CD4-positive, alpha-beta memory T cell (primary cell): ENCODE measurements around the gene ENOSF1. TPM values are rescaled to one million over a fixed set of nuclear protein-coding genes. Genes with fewer than 3 reads are reported as not detected.

Source experiments
- CTCF ChIA-PET: fragments of 350-600 bp; sonication (Branson Sonifier 250); formaldehyde crosslinking; loops from one replicate; lab custom pipeline; 2021; ENCODE audit warnings: inconsistent platforms; ENCODE audit not compliant: partially characterized antibody; lab: Charles Lee
- POLR2A ChIA-PET: fragments of 350-600 bp; sonication (Branson Sonifier 250); formaldehyde crosslinking; loops from one replicate; lab custom pipeline; 2021; ENCODE audit not compliant: partially characterized antibody; lab: Charles Lee
- DNase-seq, 5 donors: peaks; one replicate each; pipeline versions ENCODE4 v3.0.0 to v3.0.0-alpha.2; 2020 to 2022; ENCODE audit warnings: mixed read lengths in 1 of 5
- H3K27ac ChIP-seq: one replicate; pipeline ENCODE4 v1.7.0; 2013; ENCODE audit warnings: low read depth, low read length
- H3K27me3 ChIP-seq: 2 replicates; pipeline ENCODE4 v1.7.0; 2013; ENCODE audit warnings: mild to moderate bottlenecking, low read length, moderate library complexity; ENCODE audit not compliant: insufficient read depth
- H3K36me3 ChIP-seq: 2 replicates; pipeline ENCODE4 v1.7.0; 2013; ENCODE audit warnings: mild to moderate bottlenecking, low read length, moderate library complexity; ENCODE audit not compliant: insufficient read depth
- H3K4me1 ChIP-seq: 2 replicates; pipeline ENCODE4 v1.7.0; 2013; ENCODE audit warnings: mild to moderate bottlenecking, low read length, moderate library complexity; ENCODE audit not compliant: insufficient read depth
- H3K4me3 ChIP-seq, 2 donors: one replicate each; pipeline ENCODE4 v1.7.0; 2013; ENCODE audit warnings: low read length in 2 of 2, mild to moderate bottlenecking in 1 of 2
- H3K9me3 ChIP-seq, 2 donors: one replicate each; pipeline ENCODE4 v1.7.0; 2013; ENCODE audit warnings: low read length in 2 of 2, control low read depth in 1 of 2; ENCODE audit not compliant: control insufficient read depth in 1 of 2
- H3K27ac Mint-ChIP-seq, 7 donors: one replicate each; pipeline ENCODE4 v1.8.0; 2020 to 2021; ENCODE audit warnings: mixed read lengths in 7 of 7, mild to moderate bottlenecking in 6 of 7, inconsistent platforms in 3 of 7, moderate library complexity in 3 of 7
- H3K27me3 Mint-ChIP-seq, 2 donors: one replicate each; pipeline ENCODE4 v1.8.0; 2020 to 2021; ENCODE audit warnings: mixed read lengths in 2 of 2
- H3K36me3 Mint-ChIP-seq, 2 donors: one replicate each; pipeline ENCODE4 v1.8.0; 2020 to 2021; ENCODE audit warnings: mixed read lengths in 2 of 2, inconsistent platforms in 1 of 2, mild to moderate bottlenecking in 1 of 2
- H3K4me1 Mint-ChIP-seq, 4 donors: one replicate each; pipeline ENCODE4 v1.8.0; 2020 to 2021; ENCODE audit warnings: mixed read lengths in 4 of 4, mild to moderate bottlenecking in 1 of 4
- H3K4me3 Mint-ChIP-seq, 8 donors: one replicate each; pipeline ENCODE4 v1.8.0; 2020 to 2021; ENCODE audit warnings: mixed read lengths in 8 of 8, mild to moderate bottlenecking in 7 of 8, moderate library complexity in 6 of 8, inconsistent platforms in 3 of 8
- H3K9me3 Mint-ChIP-seq, 8 donors: one replicate each; pipeline ENCODE4 v1.8.0; 2020 to 2021; ENCODE audit warnings: mixed read lengths in 8 of 8, mild to moderate bottlenecking in 5 of 8, inconsistent platforms in 3 of 8, moderate library complexity in 1 of 8
- intact Hi-C: fragments of 100-400 bp; cut with micrococcal nuclease; formaldehyde crosslinking; loops from one replicate; pipeline ENCODE4 v1.15.1; 2023
- polyA plus RNA-seq, 2 donors: library from polyadenylated mRNA; unstranded; fragments of 300-500 nt; fragmentation: Illumina TruSeq; gene quantifications; one replicate each; pipeline ENCODE4 v1.2.3, GENCODE V29; 2021
- total RNA-seq, 2 experiments: library from RNA; stranded (reverse); gene quantifications; one replicate each; pipeline ENCODE4 v1.2.3, GENCODE V29; 2021

The ENOSF1 gene
- total and polyA plus RNA-seq, 4 experiments from 2014 or later: 11.6 to 133 (median 60.5) TPM

GRCh38 chr18:669077-669476, 43.4 kb downstream of the ENOSF1 start:
- peaks cover 0 to 5% (median 1%) of the 10 kb centered on the region in 4 donors for H3K4me1 Mint-ChIP-seq
- no peaks in the 10 kb centered on the region for H3K27me3 Mint-ChIP-seq
- Histone ChIP-seq H3K4me3 (no peak overlapping the region), H3K27me3 (no peaks in the 10 kb centered on the region), H3K4me1 (no peaks in the 10 kb centered on the region), H3K36me3 (peaks cover 19% of the 10 kb centered on the region), H3K27ac (no peak overlapping the region), H3K9me3 (no peaks in the 10 kb centered on the region)
- ChIA-PET POLR2A (no interaction called here), CTCF (no interaction called here)
- intact Hi-C loops: no loop called here
- H3K9me3 Mint-ChIP-seq: peaks cover 0 to 5% (median 2%) of the 10 kb centered on the region in 8 donors
- peaks cover 35 to 38% of the 10 kb centered on the region in 2 donors for H3K36me3 Mint-ChIP-seq
- no peak overlapping the region for H3K4me3 Mint-ChIP-seq
- DNase-seq: no peak
- H3K27ac Mint-ChIP-seq: no peak overlapping the region

- Mint-ChIP-seq H3K4me3 (no peak overlapping the region), H3K4me1 (peaks cover 0 to 5% (median 1%) of the 10 kb centered on the region in 4 donors), H3K27ac (peak overlapping the region in 2 of 7 donors; percentile 2 to 16), H3K36me3 (peaks cover 30 to 38% of the 10 kb centered on the region in 2 donors), H3K27me3 (no peaks in the 10 kb centered on the region), H3K9me3 (peaks cover 0 to 5% (median 2%) of the 10 kb centered on the region in 8 donors)
- intact Hi-C loops: no loop called here
- H3K4me3 ChIP-seq: no peak overlapping the region
- H3K27ac ChIP-seq: no peak overlapping the region
- ChIA-PET CTCF (no interaction called here), POLR2A (no interaction called here)
- H3K36me3 ChIP-seq: peaks cover 12% of the 10 kb centered on the region
- no peaks in the 10 kb centered on the region for H3K9me3 ChIP-seq
- no peaks in the 10 kb centered on the region for H3K27me3 ChIP-seq
- DNase-seq: no peak
- H3K4me1 ChIP-seq: no peaks in the 10 kb centered on the region
Observed at GRCh38 chr18:668260-668659, 44.2 kb downstream of the ENOSF1 start.

- H3K36me3 ChIP-seq: peaks cover 4% of the 10 kb centered on the region
- peaks cover 0 to 9% (median 5%) of the 10 kb centered on the region in 8 donors for H3K9me3 Mint-ChIP-seq
- ChIA-PET CTCF (no interaction called here), POLR2A (no interaction called here)
- peaks cover 0 to 5% (median 1%) of the 10 kb centered on the region in 4 donors for H3K4me1 Mint-ChIP-seq
- no peaks in the 10 kb centered on the region for H3K27me3 Mint-ChIP-seq
- H3K27ac ChIP-seq: no peak overlapping the region
- DNase-seq: no peak
- H3K27ac Mint-ChIP-seq: peak overlapping the region in 1 of 7 donors; percentile 36
- H3K9me3 ChIP-seq: no peaks in the 10 kb centered on the region
- no peaks in the 10 kb centered on the region for H3K4me1 ChIP-seq
- intact Hi-C loops: no loop called here
- H3K4me3 ChIP-seq: no peak overlapping the region
- no peaks in the 10 kb centered on the region for H3K27me3 ChIP-seq
- no peak overlapping the region for H3K4me3 Mint-ChIP-seq
- H3K36me3 Mint-ChIP-seq: peaks cover 20 to 31% of the 10 kb centered on the region in 2 donors
Observed at GRCh38 chr18:666628-667027, 45.8 kb downstream of the ENOSF1 start.

GRCh38 chr18:666177-666576, 46.3 kb downstream of the ENOSF1 start:
- peaks cover 17 to 26% of the 10 kb centered on the region in 2 donors for H3K36me3 Mint-ChIP-seq
- ChIA-PET POLR2A (no interaction called here), CTCF (no interaction called here)
- H3K9me3 ChIP-seq: no peaks in the 10 kb centered on the region
- H3K27ac Mint-ChIP-seq: no peak overlapping the region
- H3K4me3 ChIP-seq: no peak overlapping the region
- no peak overlapping the region for H3K4me3 Mint-ChIP-seq
- no peaks in the 10 kb centered on the region for H3K27me3 Mint-ChIP-seq
- peaks cover 0 to 5% (median 1%) of the 10 kb centered on the region in 4 donors for H3K4me1 Mint-ChIP-seq
- H3K36me3 ChIP-seq: peaks cover 4% of the 10 kb centered on the region
- no peak overlapping the region for H3K27ac ChIP-seq
- intact Hi-C loops: no loop called here
- peaks cover 0 to 13% (median 9%) of the 10 kb centered on the region in 8 donors for H3K9me3 Mint-ChIP-seq
- no peak for DNase-seq
- no peaks in the 10 kb centered on the region for H3K27me3 ChIP-seq
- H3K4me1 ChIP-seq: no peaks in the 10 kb centered on the region

- Mint-ChIP-seq H3K4me1 (peaks cover 6 to 16% (median 10%) of the 10 kb centered on the region in 4 donors), H3K36me3 (no peaks in the 10 kb centered on the region), H3K27ac (no peak overlapping the region), H3K4me3 (no peak overlapping the region), H3K27me3 (peaks cover 0 to 7% of the 10 kb centered on the region in 2 donors), H3K9me3 (peaks cover 0 to 14% (median 8%) of the 10 kb centered on the region in 8 donors)
- CTCF ChIA-PET: no interaction called here
- H3K27ac ChIP-seq: no peak overlapping the region
- POLR2A ChIA-PET: no interaction called here
- H3K27me3 ChIP-seq: no peaks in the 10 kb centered on the region
- no peaks in the 10 kb centered on the region for H3K4me1 ChIP-seq
- H3K36me3 ChIP-seq: no peaks in the 10 kb centered on the region
- no peak for DNase-seq
- no peaks in the 10 kb centered on the region for H3K9me3 ChIP-seq
- intact Hi-C loops: no loop called here
- no peak overlapping the region for H3K4me3 ChIP-seq
Observed at GRCh38 chr18:662197-662596, 50.2 kb downstream of the ENOSF1 start.

GRCh38 chr18:659597-659996, 52.8 kb downstream of the ENOSF1 start:
- Histone ChIP-seq H3K4me1 (no peaks in the 10 kb centered on the region), H3K4me3 (no peak overlapping the region), H3K9me3 (no peaks in the 10 kb centered on the region), H3K27me3 (no peaks in the 10 kb centered on the region), H3K27ac (no peak overlapping the region), H3K36me3 (no peaks in the 10 kb centered on the region)
- peak overlapping the region; percentile 4 to 92 (median 86) for H3K4me3 Mint-ChIP-seq
- peaks cover 8 to 17% (median 13%) of the 10 kb centered on the region in 4 donors for H3K4me1 Mint-ChIP-seq
- H3K9me3 Mint-ChIP-seq: peaks cover 0 to 11% (median 7%) of the 10 kb centered on the region in 8 donors
- DNase-seq: no peak
- no peaks in the 10 kb centered on the region for H3K36me3 Mint-ChIP-seq
- H3K27me3 Mint-ChIP-seq: peaks cover 6 to 24% of the 10 kb centered on the region in 2 donors
- ChIA-PET CTCF (interaction anchor here (0.5 kb wide), 1 partner anchor 512 kb away, joined by 3 read pairs; no protein-coding TSS in a partner anchor), POLR2A (no interaction called here)
- H3K27ac Mint-ChIP-seq: no peak overlapping the region
- intact Hi-C loops: loop anchor here (10.0 kb wide), 1 partner anchor 55 kb away; the partner anchor contains the start of gene ENOSF1

- H3K4me1 Mint-ChIP-seq: peaks cover 8 to 17% (median 13%) of the 10 kb centered on the region in 4 donors
- intact Hi-C loops: loop anchor here (10.0 kb wide), 1 partner anchor 56 kb away; the partner anchor contains the start of gene ENOSF1
- H3K36me3 Mint-ChIP-seq: no peaks in the 10 kb centered on the region
- POLR2A ChIA-PET: no interaction called here
- no peaks in the 10 kb centered on the region for H3K4me1 ChIP-seq
- H3K9me3 ChIP-seq: no peaks in the 10 kb centered on the region
- CTCF ChIA-PET: interaction anchor here (0.5 to 1.4 kb wide), 2 partner anchors 34 to 511 kb away, joined by 3 to 4 read pairs; no protein-coding TSS in a partner anchor
- no peak overlapping the region for H3K27ac Mint-ChIP-seq
- peak overlapping the region; percentile 54 to 85 for H3K4me3 ChIP-seq
- H3K4me3 Mint-ChIP-seq: peak overlapping the region; percentile 84 to 92 (median 89)
- no peak for DNase-seq
- peaks cover 0 to 11% (median 7%) of the 10 kb centered on the region in 8 donors for H3K9me3 Mint-ChIP-seq
- H3K27ac ChIP-seq: no peak overlapping the region
- H3K27me3 Mint-ChIP-seq: peaks cover 6 to 26% of the 10 kb centered on the region in 2 donors
- no peaks in the 10 kb centered on the region for H3K27me3 ChIP-seq
- no peaks in the 10 kb centered on the region for H3K36me3 ChIP-seq
Observed at GRCh38 chr18:658947-659533, 53.4 kb downstream of the ENOSF1 start.
